ENCODE data around the gene FAM98B. TPM values are rescaled to one million over a fixed set of nuclear protein-coding genes. Genes with fewer than 3 reads are reported as not detected.

The FAM98B gene
- total RNA-seq, 1 donor from 2014 or later, result 25.6 TPM

DNA sequence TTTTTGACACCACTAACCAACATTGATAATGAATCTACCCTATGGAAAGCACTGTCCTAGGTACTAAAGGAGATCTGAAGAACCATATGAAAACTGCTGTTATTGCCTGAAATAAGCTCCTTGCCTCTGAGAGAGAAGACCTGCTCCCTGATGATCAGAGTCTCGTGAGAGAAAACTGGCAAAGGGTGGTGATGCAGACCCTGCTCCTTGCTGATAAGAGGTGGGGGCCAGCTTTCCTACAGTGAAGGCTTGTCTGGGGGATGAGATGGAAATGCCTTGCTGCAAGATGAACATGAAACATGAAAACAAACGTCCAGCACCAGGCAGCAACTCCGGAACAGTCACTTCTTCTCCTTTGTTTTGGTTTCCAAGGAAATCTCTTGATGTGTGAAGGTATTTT, 78.8 kb downstream of the FAM98B start:
- intact Hi-C loops (cut with DNase I), result no loop called here
- no peak for DNase-seq (ENCODE audit: low spot score)

DNA sequence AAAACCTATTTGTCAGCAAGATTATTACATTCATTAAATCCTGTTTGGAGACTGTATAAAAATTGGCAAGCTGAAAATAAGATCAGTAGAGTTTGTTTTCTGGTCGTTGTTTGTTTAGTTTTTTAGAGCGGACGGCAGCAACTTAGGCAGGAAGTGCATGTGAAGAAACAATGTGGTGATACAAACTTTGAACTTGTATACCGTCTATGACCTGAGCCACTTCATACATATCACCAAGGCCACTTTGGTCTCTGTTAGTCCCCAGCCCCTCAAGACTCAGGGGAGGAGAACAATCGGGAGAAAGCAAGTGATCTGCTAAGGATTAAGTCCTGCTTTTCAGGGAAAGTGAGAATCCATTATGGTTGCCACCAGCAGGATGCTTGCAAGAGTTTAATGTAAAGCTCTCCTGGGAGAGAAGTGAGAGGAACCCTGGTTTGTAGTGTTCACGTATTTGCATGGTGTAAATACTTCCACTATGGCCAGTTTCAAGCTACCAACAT, 79.5 kb downstream of the FAM98B start:
- intact Hi-C loops (cut with DNase I), result no loop called here

DNA sequence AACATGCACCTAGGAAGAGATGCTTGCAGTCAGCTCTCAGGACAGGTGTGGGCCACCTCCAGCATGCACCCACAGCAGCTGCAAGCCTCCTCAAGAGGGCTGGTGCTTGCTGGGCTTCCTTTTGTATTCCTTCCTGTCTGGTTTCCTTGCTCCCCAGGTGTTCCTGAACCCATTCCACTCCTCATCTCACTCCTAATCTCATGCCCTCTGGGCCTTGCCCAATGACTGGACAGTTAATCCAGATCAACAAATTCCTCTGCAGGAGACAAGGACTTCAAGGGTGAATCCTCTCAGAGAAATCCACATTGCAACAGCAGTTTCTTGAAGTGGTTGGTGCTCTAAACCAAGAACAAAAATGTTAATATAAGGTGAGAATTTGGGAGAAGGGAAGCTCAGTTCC, 80.0 kb downstream of the FAM98B start:
- DNase-seq (ENCODE audit: low spot score), result no peak
- intact Hi-C loops (cut with DNase I), result no loop called here

More for the DNA sequence above, 79.5 kb downstream of the FAM98B start:
- no peak for DNase-seq (ENCODE audit: low spot score)

DNA sequence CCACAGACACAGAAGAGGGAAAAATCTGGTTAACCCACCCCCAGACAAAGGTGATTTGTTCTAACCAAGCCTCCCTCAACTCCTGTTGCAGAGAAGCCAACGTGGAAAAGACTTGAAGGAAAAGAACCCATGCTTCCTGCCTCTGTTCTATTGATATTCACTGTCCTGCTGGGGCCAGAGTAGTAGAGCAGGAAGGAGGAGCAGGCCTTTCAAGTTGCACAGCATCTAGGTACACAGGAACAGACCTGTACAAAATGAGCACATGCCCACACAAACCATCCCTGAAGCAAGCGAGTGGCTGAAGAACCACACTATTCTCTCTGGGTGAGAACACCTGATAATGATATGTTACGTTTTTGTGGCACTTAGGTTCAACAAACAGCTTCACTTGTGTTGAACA, 80.8 kb downstream of the FAM98B start:
- intact Hi-C loops (cut with DNase I), result no loop called here
- DNase-seq (ENCODE audit: low spot score), result no peak

DNA sequence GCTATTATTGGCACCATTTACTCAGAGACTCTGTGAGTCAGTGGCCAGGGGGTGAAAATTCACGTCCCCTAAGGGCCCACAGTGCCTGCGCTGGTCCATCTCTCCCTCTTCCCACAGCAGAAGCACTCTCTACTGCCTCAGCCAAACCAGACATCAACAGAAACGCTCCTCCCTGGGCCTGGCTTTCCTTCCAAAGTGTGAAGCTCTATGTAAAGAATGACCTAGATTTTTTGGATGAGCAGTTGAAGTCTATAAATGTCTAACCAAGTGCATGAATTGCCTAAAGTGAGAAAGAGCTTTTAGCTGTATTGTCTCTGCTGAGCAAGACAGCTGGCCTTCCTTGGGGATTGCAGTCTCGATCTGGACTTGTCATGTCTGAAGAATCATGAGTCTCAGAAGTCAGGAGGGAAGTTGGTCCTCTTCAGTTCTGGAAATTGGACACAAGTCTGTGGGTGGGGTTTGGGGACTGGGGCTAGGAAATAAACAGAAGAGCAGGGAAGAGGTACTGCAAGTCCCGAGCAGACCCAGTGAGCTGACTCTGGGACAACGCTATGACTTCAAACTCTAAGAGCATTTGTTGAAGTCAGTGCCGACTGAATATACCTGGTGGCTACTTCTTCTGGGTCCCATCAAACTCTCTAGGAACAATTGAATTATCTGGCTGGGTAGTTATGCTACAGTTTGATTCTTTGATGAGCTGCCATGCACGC, 81.7 kb downstream of the FAM98B start:
- intact Hi-C loops (cut with DNase I), result no loop called here
- no peak for DNase-seq (ENCODE audit: low spot score)

DNA sequence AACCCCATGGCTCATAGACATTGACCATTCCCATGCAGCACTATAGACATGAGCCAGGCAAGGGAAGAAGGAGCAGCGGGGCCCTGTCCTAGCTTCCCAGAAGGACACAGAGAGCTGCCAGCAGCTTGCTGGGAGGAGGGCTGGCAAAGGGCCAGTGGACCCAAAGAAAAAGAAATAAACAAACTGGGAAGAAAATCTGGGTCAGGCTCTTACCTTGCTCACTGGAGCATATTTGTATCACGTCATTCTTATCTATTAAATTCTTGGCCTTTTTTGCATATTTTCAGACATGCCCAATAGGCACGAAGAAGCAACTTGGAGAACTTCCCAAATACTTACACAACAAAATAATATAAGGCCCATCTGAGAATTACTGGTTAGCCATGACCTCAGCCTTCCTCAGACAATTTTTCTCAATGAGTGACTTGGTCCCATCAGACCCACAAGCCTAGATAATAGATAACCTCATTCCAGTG, 82.3 kb downstream of the FAM98B start:
- intact Hi-C loops (cut with DNase I), result no loop called here
- DNase-seq (ENCODE audit: low spot score), result no peak

Other genes starting within 250 kb of the FAM98B start
- 12.7 TPM for gene SPRED1, start 201.3 kb upstream of the FAM98B start, total RNA-seq
- 2.2 TPM for gene RASGRP1, start 110.7 kb downstream of the FAM98B start, total RNA-seq